Uterus (tissue), 4 donors: Measurements from ENCODE around the gene CASK. TPM values are rescaled to one million over a fixed set of nuclear protein-coding genes. Genes with fewer than 3 reads are reported as not detected.
"Not testable (repeated sequence)": the region's sequence is repeated elsewhere in the genome, so short reads cannot be mapped to it uniquely, and the experiment has no call there.

Experiments
- DNase-seq, 2 donors: peaks; one replicate each; pipeline ENCODE4 v3.0.0-alpha.2; 2019 to 2020
- H3K27ac ChIP-seq, 2 donors: fragments of 200-600 bp; sonication (generic); 1 replicate in 1 of 2; 2 replicates in 1 of 2; pipeline ENCODE4 v1.5.1; 2016 to 2018
- H3K27me3 ChIP-seq, 2 donors: fragments of 200-600 bp; sonication (generic); one replicate each; pipeline ENCODE4 v1.5.1; 2018 to 2019; ENCODE audit warnings: control low read depth in 1 of 2
- H3K36me3 ChIP-seq, 2 donors: fragments of 200-600 bp; sonication (generic); one replicate each; pipeline ENCODE4 v1.5.1; 2019; ENCODE audit warnings: control low read depth in 1 of 2
- H3K4me1 ChIP-seq, 2 donors: fragments of 200-600 bp; sonication (generic); one replicate each; pipeline ENCODE4 v1.5.1; 2018 to 2019; ENCODE audit warnings: control low read depth in 1 of 2
- H3K4me3 ChIP-seq, 2 donors: fragments of 200-600 bp; sonication (generic); 1 replicate in 1 of 2; 2 replicates in 1 of 2; pipeline ENCODE4 v1.5.1; 2018 to 2019; ENCODE audit warnings: mild to moderate bottlenecking in 1 of 2
- H3K9me3 ChIP-seq, 2 donors: fragments of 200-600 bp; sonication (generic); one replicate each; pipeline ENCODE4 v1.5.1; 2019; ENCODE audit warnings: control low read depth in 1 of 2
- CTCF ChIP-seq, 4 experiments: fragments of 200-600 bp in 2 of 4; fragments of 450-650 bp in 2 of 4; sonication (generic) in 2 of 4; IDR thresholded peaks; one replicate each; pipeline ENCODE4 v1.5.1; 2016 to 2019; ENCODE audit warnings: antibody characterized with exemption in 4 of 4, mild to moderate bottlenecking in 2 of 4, moderate library complexity in 1 of 4
- POLR2A ChIP-seq, 2 donors: fragments of 450-650 bp; IDR thresholded peaks; one replicate each; pipeline ENCODE4 v1.6.1; 2016; ENCODE audit warnings: antibody characterized with exemption in 2 of 2, mild to moderate bottlenecking in 1 of 2, moderate library complexity in 1 of 2
- intact Hi-C: fragments of 100-400 bp; cut with DNase I; formaldehyde crosslinking; loops from one replicate; pipeline ENCODE4 v1.15.1; 2023; ENCODE audit warnings: low total_unique reads
- total RNA-seq, 4 donors: library from RNA; depleted of rRNA in 3 of 4; stranded (reverse); fragments of >200 nt in 3 of 4; gene quantifications; one replicate each; pipeline versions ENCODE4 v1.1.0 to v1.2.4, GENCODE V29; 2014 to 2023
- donor health status: DM: yes; HTN: yes; CAD: no.

CASK gene
- total RNA-seq, 4 donors from 2014 or later, result 7.9 to 76.0 (median 40.7) TPM

GRCh38 chrX:41721590-41721989 lies 201.8 kb downstream of the CASK start:
- H3K36me3 ChIP-seq, result no peaks in the 10 kb centered on the region
- H3K9me3 ChIP-seq, result no peaks in the 10 kb centered on the region
- no peaks in the 10 kb centered on the region for H3K4me1 ChIP-seq
- intact Hi-C loops, result no loop called here
- no peaks in the 10 kb centered on the region for H3K27me3 ChIP-seq
- DNase-seq, result no peak
- H3K4me3 ChIP-seq, result no peak overlapping the region
- H3K27ac ChIP-seq, result no peak overlapping the region
- TF ChIP-seq POLR2A (IDR thresholded peaks at IDR 0.05) (no peak), CTCF (IDR thresholded peaks at IDR 0.05) (no peak)

- Histone ChIP-seq H3K27ac (no peak overlapping the region), H3K4me1 (no peaks in the 10 kb centered on the region), H3K27me3 (no peaks in the 10 kb centered on the region), H3K36me3 (no peaks in the 10 kb centered on the region), H3K9me3 (no peaks in the 10 kb centered on the region), H3K4me3 (no peak overlapping the region)
- intact Hi-C loops, result no loop called here
- TF ChIP-seq CTCF (IDR thresholded peaks at IDR 0.05) (no peak), POLR2A (IDR thresholded peaks at IDR 0.05) (no peak)
- no peak for DNase-seq
Measured at GRCh38 chrX:41720125-41720779, 203.1 kb downstream of the CASK start.

GRCh38 chrX:41719610-41720009 lies 203.7 kb downstream of the CASK start:
- H3K4me3 ChIP-seq, H3K27ac ChIP-seq, intact Hi-C loops, H3K27me3 ChIP-seq, H3K36me3 ChIP-seq, DNase-seq, H3K9me3 ChIP-seq, H3K4me1 ChIP-seq: not testable (repeated sequence)

GRCh38 chrX:41718481-41719235 lies 204.7 kb downstream of the CASK start:
- intact Hi-C loops, result no loop called here
- TF ChIP-seq CTCF (IDR thresholded peaks at IDR 0.05) (no peak), POLR2A (IDR thresholded peaks at IDR 0.05) (no peak)
- H3K27ac ChIP-seq, result no peak overlapping the region
- no peaks in the 10 kb centered on the region for H3K27me3 ChIP-seq
- H3K36me3 ChIP-seq, result no peaks in the 10 kb centered on the region
- H3K4me3 ChIP-seq, result no peak overlapping the region
- no peaks in the 10 kb centered on the region for H3K4me1 ChIP-seq
- no peak for DNase-seq
- no peaks in the 10 kb centered on the region for H3K9me3 ChIP-seq

GRCh38 chrX:41716767-41717473 lies 206.4 kb downstream of the CASK start:
- H3K36me3 ChIP-seq, result no peaks in the 10 kb centered on the region
- TF ChIP-seq POLR2A (IDR thresholded peaks at IDR 0.05), result no peak
- TF ChIP-seq CTCF (IDR thresholded peaks at IDR 0.05), result no peak
- no peak for DNase-seq
- no peaks in the 10 kb centered on the region for H3K4me1 ChIP-seq
- no peaks in the 10 kb centered on the region for H3K9me3 ChIP-seq
- intact Hi-C loops, result no loop called here
- H3K27ac ChIP-seq, result no peak overlapping the region
- H3K27me3 ChIP-seq, result no peaks in the 10 kb centered on the region
- no peak overlapping the region for H3K4me3 ChIP-seq
